ENCODE measurements around the gene GRK1.

The GRK1 gene

DNA sequence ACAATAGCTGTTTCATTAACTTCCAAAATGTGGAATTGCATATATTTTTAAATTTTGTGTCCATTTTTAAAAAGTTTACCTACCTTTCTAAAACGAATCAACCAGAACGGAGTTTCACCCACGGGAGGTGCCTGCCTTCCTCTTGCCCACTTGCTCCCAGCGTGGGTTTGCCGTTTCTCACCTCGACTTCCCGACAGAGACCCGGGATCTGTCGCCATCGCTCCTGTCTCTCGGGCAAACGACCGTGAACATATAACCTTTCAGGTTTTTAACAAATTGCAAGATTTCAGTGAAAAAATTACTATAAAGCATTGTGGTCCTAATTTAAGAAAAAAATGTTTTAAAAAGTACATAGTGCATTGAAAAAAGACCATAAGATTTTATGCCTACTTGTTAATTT, 96.2 kb downstream of the GRK1 start:
- no peak for DNase-seq

DNA sequence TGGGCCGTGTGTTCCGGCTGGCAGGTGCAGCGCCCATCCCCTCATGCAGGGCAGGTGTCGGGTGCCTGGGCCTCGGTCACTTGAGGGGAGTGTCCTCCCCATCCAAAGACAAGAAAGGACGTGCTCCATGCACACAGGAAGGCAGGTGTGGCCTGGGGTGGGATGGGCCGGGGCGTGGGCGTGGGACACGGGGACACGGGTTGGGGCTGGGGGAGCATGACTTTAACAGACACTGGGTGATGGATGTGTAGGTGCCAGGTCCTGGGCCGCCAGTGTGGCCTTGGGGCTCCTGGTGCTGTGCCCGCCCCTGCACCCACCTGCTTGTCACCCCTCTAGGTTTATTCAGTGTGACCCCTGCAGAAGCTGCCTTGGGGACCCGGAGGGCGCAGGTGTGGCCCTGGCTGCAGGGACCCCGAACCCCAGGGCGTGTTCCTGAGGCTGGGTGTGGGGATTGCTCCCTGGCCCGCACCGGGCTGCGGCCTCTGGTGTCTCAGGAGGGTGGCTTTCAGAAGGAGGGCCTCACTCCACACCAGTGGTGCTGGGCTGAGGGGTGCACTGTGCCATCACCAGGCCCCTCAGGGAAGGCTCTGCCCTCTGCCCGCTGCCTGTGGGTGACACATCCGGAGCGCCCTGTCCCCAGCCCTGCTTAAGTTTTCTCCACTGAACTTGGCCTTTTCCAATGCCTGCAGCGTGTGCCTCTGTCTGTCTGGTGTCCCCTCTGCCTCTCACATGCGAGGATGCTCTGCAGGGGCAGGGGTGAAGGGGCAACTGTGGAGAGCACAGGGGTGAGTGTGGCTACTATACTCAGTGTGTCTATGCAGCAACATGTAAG, 97.2 kb downstream of the GRK1 start:
- DNase-seq = no peak

DNA sequence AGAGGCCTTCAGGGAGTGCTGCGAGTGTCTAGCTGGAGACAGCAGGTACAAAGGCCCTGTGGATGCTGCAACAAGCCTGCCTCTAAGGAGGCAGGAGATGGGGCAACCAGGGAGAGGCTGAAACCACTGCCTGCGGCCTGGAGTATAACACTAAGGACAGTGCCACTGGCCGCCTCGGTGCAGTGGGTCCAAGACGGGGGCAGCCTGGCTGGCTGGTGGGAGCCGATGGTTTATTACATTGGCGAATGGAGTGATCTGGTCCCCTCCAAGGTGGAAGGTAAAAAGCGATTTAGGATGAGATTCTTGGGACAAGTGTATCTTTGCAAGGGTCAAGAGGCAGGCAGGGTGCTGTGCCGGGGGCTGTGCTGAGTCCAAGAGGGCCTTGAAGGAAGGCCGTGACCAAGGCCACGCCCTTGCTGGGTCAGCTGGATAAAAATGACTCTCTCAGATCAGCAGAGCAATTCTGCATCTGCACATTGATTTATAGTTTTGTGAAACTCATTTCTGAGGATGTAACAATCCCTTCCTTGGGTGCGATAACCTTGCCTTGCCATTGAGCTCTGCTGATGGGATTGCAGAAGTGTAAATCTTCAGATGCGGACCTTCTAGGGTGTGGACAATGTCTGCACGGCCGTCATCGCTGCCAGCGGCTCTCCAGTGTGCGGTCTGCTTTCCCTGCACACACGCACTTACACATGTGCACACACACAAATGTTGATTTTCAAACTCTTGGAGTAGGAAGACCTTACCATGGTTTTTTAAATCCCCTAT, 98.0 kb downstream of the GRK1 start:
- no peak for DNase-seq

DNA sequence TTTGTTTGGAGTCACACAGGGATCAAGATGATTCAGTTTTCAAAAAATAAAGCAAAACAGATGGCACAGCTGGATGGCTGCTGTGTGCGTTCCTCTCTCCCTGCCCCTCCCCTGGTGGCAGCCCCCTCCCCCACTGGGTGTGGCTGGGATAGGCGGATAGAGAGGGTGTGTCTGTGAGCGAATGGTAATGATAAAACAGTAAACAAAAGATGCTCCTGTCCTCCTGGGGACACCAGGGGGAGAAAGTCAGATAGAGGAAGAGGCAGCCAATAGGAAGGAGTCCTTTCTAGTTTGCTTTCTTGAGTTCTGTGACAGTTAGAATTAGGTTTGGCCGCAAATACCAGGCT, 98.5 kb downstream of the GRK1 start:
- no peak for DNase-seq

DNA sequence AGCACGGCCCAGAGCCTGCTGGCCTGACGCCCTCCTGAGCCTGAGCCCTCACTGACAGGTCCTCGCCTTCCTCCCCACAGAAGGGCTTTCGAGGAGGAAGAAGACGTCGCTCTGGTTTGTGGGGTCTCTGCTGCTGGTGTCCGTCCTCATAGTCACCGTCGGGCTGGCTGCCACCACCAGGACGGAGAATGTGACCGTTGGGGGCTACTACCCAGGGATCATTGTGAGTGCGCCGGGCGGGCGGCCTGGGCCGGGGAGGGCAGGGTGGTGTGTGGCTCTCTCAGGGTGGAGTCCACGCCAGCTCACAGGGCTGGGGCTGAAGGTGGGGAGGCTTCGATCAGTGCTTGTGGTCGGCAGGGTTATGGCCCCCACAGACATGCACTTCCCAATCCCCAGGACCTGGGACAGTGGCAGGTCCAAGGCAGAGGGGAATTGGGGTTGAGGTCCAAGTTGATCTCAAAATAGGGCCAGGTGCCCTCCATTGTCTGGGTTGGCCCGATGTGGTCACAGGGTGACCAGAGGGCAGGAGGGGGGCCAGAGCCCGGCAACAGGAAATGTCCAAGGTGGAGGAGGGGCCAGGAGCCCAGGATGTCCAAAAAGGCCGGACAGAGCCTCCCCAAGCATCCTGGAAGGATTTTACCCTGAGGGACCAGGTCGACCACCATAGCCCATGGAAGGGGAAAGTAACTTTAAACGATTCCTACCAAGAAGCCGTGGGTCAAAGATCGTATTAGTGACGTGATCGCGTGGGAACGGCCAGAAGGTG, 99.2 kb downstream of the GRK1 start:
- no peak for DNase-seq

DNA sequence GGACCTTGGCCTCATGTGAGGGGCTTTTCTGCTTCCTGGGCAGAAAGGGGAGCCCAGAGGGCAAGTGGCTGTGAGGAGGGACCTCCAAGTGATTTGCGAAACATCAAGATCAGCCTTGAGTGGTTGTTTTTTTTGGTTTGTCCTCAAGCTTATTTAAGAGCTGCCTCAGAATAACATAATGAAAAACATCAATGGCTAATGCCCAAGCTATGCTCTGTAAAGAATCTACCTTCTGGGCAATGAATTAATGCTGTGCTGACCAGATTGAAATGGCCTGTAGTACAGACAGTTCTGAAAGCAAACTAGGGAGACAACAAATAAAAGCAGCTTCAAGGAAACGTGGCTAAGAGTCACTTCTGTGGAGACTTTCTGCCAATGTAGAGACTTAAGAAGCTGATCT, 100.3 kb downstream of the GRK1 start:
- no peak for DNase-seq

DNA sequence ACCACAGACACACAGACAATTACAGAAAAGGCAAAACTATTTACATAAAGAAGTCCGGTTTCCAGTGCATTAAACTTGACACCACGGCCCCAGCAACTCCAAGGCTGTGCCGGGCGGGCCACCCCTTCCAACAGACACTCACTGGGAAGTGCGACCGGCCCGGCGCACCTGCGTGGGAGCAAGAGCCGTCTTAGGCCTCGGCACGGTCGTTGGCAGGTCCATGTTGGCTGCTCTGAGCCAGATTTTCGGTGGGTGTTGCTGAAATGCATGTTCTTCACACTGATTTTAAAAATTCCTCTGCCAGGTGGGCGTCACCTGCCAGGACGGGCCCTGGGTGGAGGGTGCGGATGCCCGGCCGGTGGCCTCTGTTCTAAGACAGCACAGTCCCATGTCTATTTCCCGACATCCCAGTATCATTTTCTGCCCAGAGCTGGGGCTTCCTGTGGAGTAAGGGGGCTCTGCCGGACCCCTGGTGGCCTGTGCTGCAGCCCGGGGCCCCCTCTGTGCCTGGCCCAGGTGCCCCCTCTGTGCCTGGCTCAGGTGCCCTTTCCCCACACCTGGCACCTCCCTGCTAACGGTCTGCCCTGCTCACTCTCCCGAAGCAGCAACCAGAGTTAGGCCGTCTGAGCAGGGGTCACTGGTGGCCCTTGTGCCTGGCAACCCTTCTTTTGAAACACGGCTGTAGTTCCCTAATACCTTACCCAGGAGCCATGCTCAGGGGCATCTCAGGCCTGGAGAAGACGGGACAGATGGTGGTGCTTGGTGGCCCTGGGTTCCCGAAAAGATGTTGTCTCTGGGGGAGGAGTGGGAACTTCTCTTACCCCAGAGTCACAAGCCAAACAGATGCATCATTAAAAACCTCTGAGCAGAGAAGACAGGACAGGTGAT, 101.2 kb downstream of the GRK1 start:
- no peak for DNase-seq

DNA sequence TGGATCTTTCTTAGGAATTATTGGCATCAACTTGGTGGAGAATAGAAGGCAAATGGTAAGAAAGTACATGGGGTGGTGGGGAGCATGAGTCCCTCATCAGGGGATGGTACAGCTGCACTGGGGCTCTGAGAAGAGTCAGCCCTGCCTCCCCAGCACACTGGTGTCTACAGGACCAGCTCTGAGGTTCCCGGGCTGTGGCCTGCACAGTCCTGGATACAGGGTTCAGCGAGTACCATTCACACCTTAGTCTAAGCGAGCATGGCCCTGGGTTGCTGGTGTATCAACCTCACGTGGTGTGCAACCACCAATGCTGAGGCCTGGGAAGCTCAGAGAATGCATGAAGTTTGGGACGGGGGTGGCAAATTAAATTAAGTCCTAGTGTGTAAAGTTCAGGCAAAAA, 102.1 kb downstream of the GRK1 start:
- no peak for DNase-seq

DNA sequence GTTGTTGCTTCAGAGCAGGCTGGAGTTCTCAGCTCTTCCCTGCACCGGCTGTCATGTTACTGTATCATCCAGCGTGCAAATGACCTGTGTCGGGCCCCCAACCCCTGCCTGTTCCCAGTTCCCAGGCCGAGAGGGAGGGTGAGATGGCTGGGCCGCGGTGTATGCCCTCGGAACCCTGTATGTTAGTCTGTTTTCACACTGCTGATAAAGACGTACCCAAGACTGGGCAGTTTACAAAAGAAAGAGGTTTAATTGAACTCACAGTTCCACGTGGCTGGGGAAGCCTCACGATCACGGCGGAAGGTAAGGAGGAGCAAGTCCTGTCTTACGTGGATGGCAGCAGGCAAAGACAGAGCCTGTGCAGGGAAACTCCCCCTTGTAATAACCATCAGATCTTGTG, 102.9 kb downstream of the GRK1 start:
- no peak for DNase-seq

DNA sequence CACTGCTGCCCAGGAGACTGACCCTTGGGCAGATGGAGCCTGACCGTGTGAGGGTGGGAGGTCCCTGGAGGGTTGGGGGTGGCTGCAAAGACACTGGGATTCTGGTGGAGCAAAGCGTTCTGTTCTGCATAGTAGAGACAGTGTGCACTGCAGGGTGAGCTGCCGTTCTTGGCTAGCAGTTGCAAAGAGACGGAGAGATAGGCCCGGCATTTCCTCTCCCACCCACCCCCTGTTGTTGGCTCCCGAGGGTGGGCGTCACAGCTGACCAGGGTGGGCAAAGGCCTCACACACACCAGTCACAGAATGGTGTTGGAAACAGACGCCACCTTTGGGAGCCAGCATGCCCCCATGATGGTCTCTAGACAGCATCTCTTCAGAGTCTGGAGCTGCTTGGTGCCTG, 103.4 kb downstream of the GRK1 start:
- no peak for DNase-seq

DNA sequence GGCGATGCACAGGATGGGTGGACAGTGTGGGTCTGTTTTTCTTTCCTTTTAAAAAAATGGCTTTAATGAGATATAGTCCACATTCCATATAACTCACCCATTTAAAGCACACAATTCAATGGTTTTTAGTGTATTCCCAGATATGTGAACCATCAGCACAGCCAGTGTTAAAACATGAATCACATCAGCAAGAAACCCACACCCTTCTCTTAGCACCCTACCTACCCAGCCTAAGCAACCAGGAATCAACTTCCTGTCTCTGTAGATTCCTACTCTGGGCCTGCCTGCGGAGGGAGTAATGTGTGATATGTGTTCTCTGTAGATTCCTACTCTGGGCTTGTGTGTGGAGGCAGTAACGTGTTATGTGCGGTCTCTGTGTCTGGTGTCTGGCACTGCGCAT, 103.9 kb downstream of the GRK1 start:
- DNase-seq = no peak

DNA sequence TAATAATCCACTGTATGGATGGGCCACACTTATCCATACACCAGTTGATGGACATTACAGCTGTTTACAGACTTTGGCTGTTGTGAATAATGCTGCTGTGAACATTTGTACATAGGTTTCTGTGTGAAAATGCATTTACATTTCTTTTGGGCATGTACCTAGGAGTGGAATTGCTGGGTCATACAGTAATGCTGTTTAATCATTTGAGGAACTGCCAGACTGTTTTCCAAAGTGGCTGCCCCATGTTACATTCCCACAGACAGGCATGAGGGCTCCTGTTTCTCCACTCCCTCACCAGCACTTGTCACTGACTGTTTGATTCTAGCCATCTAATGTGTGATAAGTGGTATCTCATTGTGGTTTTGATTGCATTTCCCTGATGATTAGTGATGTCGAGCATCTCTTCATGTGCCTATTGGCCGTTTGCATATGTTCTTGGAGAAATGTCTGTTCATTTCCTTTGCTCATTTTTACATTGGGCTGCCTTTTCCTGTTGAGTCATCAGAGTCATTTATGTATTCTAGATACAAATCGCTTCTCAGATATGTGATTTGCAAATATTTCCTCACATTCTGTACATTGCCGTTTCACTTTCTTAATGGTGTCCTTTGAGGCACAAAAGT, 104.8 kb downstream of the GRK1 start:
- DNase-seq = no peak

DNA sequence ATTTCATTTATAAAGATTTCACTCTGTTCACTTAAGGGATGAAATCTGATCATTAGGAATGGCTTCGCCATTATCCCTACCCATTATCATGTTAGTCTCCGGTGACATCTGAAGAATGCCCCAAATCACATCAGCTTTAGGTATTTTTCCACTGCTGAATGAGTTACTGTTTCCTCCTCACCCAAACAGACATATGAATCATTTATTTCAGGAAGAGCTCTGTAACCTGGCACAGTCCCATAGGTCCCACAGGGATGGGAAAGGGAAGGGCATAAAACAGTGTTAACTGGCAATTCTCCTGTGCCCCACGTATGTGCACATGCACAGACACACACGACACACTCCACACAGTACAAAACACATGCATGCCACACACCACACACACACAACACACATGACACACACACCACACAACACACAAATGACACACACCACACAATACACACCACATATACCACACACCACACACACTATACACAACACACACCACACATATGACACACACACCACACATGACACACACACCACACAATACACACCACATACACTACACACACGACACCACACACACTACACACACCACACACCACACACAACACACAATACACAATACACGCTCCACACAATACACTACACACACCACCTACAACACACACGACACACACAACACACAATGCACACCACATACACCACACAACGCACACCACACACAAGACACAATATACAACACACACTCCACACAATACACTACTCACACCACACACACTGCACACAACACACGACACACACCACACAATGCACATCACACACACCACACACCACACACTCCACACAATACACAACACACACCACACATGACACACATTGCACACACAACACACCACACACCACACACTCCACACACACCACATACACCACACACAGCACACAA, 107.4 kb downstream of the GRK1 start:
- DNase-seq = no peak

DNA sequence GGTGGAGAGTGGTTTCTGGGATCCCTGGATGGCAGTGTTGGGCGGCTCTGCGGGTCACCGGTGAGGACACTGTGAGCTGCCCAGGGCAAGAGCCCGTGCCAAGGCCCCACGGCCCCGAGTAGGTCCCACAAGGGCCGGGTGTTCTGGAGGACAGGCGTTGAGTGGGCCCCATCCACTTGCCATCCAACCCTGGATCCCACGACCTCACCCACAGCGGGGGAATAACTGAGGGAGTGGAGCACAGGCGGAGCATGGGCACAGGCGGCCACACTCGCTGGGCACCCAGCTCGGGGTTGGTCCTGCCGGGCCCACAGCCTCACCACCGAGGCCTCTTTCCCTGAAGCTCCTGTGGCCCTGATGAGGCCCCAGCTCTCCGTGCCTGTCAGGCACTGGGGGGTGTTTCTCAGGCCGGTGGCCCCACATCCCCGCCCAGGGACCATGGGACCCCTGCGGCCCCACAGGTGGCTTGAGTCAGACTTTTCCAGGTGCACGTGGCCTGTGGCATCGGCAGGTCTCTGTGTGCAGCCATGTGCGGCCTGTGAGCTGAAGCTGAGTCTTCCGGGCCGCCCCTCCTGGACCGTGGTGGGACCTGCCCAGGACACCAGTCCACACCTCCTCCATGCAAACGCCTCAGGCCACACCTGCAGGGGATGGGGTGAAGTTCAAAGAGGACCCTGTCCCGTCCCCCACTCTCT, 108.6 kb downstream of the GRK1 start:
- no peak for DNase-seq

DNA sequence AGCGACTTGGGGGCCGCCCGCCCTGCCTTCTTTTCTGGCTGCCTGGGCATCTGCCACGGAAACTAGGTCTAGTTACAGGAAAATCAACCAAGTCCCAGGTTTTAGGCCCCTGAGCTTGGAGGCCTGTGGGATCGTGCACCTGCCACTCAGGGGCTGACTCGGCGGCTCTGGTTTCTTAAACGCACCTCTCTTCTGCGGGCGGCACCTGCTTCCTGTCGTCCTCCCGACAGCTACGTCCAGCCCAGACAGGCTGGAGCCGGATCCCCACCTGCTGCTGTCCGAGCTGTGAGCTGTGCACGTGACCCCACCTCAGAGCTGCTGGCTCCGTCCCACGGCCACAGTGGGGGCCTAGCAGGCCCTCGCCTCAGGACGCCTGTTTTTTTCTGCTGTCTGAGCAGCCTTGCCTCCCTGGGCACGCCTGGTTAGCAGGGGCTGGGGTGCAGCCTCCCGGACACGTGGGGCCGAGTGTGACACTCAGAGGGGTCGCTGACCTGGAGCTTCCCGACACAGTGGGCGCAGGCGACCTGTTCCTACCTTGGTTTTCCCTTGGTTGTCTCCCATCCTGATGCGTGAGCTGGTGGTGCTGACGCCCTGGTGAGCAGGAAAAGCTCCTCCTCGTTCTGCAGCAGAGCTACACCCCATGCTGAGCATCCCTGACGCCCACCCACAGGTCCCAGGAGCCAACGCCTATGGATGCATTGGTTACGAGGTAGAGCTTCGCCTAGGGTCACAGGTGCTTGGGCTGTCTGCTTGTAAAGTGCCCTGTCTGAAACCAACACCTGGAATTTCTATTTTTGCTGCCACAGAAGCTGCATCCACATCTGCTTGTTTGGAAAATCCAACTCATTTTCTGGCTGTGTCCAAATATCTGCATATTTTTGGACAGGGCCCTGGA, 109.5 kb downstream of the GRK1 start:
- no peak for DNase-seq

DNA sequence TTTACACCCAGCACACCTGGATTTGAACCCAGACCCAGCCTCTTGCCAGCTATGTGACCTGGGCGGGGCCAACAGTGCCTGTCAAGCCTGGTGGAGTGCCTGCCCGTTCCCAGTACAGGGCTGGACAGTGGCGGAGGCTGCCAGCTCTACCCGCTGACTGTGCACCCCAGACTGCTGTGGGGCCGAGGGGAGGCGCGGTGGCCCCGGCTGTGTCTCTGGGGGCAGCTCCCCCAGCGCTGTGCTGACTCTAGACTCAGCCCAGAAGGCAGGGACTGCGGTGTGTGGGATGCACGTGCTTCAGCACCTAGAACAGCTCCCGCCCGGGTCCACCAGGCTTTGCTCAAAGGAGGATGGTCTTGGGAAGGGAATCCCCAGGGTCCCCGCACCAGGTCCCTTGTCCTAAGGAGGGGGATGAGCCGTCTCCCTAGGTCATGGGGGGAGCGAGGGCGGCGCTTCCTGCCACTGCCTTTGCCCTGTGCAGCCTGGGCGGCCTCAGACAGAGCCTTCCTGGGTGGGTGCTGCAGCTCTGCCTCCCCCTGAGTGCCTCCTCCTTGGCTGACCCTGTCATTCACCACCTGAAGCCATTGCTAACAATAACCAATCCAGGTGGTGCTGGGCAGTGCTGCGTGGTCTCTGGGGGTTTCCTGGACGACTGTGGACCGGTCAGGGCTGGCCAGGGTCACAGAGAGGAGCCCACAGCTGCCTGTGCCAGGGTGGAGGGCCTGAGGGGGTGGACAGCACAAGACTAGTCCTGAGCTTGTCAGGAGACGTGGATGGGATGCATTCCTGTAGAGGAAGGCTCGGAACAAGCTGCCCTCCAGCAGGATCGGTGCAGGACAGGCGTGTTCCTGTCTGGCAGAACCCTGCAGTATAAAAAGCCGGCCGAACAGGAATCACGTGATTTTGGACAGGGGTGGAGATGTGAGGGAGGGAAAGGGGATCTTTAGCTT, 110.6 kb downstream of the GRK1 start:
- no peak for DNase-seq

DNA sequence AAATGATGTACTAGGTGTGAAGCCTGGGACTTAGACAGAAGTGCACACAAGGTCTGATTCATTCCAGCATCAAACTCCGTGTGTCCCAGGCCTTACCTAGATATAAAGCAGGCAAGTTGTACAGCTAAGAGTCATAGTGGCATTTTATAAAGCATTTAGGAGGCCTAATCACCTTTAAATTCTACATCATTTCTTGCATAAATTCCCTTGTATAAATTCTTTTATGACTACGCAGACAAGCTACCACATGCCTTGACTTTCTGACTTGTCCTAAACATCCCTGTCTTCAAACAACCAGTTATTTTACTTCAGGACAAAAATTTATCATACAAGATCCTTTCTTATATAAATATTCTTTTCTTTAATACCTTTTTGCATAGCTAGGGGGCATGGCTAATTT, 114.6 kb downstream of the GRK1 start:
- no peak for DNase-seq

DNA sequence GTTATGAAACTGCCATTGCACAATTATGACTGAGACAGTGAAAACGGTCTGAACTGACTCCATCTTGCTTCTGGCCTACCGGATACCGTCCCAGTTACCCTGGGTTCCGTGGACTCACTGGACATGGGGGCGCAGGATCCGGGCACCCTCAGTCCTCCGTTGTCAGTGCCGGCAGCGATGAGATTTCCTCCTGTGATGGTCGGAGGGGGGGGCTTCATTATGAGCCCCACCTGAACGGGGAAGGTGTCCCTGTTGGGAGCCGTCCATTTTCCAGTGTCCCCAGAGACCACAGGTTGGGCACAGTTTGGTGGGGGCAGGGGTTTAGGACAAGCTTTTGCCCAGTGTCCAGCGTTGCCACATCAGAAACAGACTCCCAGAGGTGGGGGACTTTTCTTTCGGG, 115.5 kb downstream of the GRK1 start:
- DNase-seq = no peak
